AG09319 (cell line): ENCODE data around the gene RPS6KA2.
A peak's percentile ranks its signal among the peaks of the same experiment; 100 is the strongest.

Experiments
- DNase-seq: peaks from one replicate; pipeline ENCODE4 v3.0.0-alpha.2; 2010; ENCODE audit warnings: low read depth; ENCODE audit errors: extremely low read depth
- TF ChIP-seq, protein P1 (sequence below): IDR thresholded peaks from 2 replicates; pipeline ENCODE4 v1.5.1; 2011; ENCODE audit warnings: low read depth, mild to moderate bottlenecking, inconsistent platforms, low read length, moderate library complexity

The RPS6KA2 gene

DNA sequence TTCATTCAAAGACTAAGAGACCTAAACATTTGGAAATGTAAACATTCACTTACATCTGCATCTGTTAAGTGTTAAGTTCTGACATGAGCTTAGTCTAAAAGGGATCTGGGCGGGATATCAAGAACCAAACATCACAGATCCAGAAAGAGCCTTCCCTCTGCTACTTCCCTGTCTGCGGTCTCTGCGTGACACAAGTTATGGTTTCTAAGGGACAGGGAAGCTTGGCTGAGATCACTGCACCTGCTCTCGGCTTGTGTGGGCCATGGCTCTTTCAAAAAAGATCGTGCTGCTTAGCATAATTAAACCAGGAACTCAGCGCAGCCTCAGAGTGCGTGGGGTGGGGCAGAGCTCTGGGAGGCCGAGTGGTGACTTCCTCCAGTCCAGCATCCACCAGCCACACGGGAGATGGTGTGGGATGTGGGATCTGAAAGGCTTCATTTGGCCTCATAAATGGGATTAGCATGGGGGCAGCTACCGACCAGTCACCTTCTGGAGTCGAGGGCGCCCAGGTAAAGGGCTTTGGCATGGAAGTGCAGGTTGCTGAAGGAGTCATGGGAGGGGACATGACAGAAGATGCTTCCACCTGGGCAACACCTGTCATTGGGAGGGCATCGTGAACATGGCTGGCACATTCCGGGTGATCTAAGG, 23.9 kb downstream of the RPS6KA2 start:
- TF ChIP-seq, protein P1, sequence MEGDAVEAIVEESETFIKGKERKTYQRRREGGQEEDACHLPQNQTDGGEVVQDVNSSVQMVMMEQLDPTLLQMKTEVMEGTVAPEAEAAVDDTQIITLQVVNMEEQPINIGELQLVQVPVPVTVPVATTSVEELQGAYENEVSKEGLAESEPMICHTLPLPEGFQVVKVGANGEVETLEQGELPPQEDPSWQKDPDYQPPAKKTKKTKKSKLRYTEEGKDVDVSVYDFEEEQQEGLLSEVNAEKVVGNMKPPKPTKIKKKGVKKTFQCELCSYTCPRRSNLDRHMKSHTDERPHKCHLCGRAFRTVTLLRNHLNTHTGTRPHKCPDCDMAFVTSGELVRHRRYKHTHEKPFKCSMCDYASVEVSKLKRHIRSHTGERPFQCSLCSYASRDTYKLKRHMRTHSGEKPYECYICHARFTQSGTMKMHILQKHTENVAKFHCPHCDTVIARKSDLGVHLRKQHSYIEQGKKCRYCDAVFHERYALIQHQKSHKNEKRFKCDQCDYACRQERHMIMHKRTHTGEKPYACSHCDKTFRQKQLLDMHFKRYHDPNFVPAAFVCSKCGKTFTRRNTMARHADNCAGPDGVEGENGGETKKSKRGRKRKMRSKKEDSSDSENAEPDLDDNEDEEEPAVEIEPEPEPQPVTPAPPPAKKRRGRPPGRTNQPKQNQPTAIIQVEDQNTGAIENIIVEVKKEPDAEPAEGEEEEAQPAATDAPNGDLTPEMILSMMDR: no peak
- DNase-seq: no peak

DNA sequence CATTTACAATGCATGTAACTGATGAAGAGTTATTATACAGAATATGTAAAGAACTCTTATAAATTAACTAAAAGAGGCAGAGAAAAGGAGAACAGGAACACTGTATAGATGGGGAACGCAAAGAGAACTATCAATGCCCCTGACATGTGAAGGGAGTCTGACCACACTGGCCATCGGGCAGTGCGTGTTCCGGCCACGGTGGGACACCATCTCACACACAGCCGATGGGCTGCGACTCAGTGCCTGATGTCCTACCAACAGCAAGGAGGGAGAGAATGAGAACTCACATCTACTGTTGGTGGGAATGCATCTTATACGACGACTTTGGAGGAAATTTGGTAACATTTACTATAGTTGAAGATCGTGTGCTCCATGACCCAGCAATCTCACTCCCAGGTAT, 25.1 kb downstream of the RPS6KA2 start:
- TF ChIP-seq, protein P1: no peak
- DNase-seq: no peak

DNA sequence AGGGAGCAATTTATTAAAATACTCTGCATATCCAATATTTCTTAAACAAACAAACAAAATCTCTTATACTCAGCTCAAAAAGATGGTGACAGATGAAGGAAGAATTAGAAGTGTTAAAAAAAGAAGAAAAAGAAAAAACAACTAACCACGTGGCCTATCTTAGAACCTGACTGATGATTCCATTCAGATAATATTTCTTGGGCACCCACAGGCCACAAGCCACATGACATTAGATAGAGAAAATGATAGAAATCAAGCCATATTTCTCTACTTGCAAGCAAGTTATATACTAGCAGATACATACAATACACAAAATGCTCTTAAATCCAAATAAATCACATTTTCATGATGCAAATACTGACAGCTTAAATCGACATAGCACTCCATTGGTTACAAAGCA, 26.1 kb downstream of the RPS6KA2 start:
- DNase-seq: no peak
- TF ChIP-seq, protein P1: no peak

DNA sequence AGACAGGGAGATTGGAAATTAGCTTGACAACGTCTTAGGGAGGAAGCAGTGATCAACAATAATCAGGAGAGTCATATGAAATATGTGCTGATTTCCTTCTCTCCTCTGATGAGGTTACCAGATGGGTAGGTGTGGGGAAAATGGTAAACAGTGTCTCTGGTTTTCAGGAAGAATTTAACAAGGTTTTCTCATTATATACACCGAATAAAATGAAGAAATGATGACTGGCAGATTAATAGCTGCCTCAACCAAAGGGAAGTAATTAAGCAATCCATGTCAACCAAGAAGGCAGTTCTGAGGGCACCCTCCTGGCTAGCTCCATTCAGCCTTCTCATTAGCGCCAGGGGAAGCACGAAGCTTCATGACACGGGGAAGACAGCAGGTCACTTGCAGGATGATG, 27.8 kb downstream of the RPS6KA2 start:
- TF ChIP-seq, protein P1: no peak
- no peak for DNase-seq

DNA sequence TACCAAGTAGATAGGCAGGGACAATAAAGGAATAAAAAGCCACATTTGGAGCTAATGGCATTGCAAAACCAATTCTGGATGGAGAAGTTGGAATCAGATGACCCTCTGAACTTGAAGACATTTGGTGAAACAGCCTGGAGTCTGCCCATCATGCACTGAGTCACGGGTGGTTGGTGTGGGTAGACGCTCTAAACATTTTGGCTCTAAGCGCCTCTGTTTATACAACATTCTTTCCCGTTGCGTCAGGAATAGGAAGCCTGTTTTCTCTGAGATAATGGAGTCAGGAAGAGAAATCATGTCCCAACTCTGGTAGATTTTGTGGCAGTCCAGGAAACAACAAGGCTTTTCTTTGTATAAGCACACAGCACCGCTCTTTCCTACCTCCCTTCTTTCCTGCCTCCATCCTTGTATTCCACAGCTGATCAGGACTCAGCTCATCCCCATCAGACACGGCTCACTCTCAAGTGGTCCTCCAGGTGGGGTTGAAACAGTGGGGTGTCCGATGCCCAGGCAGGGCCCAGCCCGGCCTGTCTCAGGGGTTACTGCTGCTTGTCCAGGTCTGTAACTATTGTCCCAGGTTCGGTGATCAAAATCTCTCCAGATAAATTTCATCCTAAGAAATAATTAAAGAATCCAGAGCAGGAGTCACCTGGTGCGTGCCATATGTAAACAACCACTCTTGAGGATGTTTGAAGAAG, 28.5 kb downstream of the RPS6KA2 start:
- TF ChIP-seq, protein P1: no peak

DNA sequence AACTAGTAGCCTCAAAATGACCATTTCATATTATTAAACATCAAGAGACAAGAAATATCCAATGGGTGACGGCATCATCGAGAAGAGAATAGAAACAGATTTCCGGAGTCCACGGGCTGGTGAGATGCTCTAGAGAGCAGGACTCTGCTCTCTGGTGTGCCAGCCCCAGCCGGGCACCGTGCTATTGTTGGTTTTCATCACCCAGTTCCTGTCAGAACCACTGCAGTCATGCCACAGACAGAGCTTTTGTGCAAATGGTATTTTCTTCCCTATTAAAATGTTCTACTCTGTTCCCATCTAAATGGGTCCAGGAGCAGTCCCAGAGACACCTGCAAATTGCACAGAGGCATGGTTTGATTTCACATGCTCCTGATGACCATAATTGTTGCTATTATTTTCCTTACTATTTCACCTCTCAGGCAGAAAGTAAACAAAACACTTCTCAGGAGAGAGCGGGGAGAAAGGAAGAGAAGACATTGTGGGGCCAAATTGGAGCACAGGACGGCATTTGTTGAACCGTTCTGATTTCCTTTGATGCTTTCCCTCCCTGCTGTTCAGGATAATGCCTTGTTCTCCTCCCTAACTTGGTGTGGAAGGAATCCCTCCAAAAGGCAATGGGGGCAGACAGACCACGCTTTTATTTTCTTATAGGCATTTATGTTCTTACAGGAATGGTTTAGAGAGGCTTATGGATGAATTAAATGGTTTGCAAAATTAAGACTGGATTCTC, 29.2 kb downstream of the RPS6KA2 start:
- DNase-seq: no peak
- TF ChIP-seq, protein P1: no peak

More for the DNA sequence above, 28.5 kb downstream of the RPS6KA2 start:
- peak; percentile 83 for DNase-seq
